GM19395 (cell line): ENCODE data around the gene SMDT1.
"Not testable (repeated sequence)": the region's sequence is repeated elsewhere in the genome, so short reads cannot be mapped to it uniquely, and the experiment has no call there.

Experiments
- ATAC-seq: cut with Tn5 transposase; IDR thresholded peaks from one replicate; pipeline ENCODE4 v1.9.1; 2021; ENCODE audit warnings: mild to moderate bottlenecking, moderate library complexity; ENCODE audit not compliant: unreplicated experiment

SMDT1 gene

GRCh38 chr22:42108848-42109247 lies 29.3 kb downstream of the SMDT1 start:
- no peak for ATAC-seq

DNA sequence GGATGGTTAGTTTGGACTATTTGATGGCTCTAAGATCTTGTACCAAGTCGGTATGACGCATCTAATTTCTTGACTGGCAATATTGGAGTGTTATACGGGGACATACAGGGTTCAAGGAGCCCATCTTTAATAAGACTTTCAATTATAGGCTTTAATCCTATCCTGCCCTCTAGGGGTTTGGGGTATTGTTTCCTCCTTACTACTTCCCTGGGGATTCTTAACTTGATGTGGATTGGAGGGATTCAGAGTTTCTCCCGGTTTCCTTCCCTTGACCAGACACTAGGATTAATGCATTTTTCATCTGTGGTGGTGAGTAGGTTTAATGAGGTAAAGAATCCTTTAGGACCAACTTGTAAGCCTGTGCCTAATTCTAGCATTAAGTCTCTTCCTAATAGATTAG lies 32.3 kb downstream of the SMDT1 start:
- no peak for ATAC-seq

- not testable (repeated sequence) for ATAC-seq
Measured at GRCh38 chr22:42112793-42113192, 33.3 kb downstream of the SMDT1 start.

DNA sequence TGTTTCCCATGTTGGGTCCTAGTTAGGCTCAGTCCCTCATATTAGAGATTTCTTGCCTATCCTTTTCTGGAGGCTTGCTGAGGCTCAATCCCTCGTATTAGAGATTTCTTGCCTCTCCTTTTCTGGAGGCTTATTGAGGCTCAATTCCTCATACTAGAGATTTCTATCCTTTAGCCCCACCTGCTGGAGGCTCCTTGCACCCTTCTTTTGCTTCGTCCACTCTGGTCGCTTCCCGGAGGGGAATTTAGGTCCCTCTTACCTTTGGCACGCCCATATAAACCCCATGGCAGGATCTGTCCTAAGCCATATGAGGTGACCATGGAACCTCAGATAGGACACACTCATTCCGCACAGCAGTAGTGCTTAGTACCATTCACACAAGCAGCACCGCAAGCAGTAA lies 35.2 kb downstream of the SMDT1 start:
- ATAC-seq, result no peak

- not testable (repeated sequence) for ATAC-seq
Measured at GRCh38 chr22:42115420-42115830, 35.9 kb downstream of the SMDT1 start.

- no peak for ATAC-seq
Measured at GRCh38 chr22:42116848-42117424, 37.4 kb downstream of the SMDT1 start.

GRCh38 chr22:42120231-42121021 lies 40.9 kb downstream of the SMDT1 start:
- ATAC-seq, result not testable (repeated sequence)

DNA sequence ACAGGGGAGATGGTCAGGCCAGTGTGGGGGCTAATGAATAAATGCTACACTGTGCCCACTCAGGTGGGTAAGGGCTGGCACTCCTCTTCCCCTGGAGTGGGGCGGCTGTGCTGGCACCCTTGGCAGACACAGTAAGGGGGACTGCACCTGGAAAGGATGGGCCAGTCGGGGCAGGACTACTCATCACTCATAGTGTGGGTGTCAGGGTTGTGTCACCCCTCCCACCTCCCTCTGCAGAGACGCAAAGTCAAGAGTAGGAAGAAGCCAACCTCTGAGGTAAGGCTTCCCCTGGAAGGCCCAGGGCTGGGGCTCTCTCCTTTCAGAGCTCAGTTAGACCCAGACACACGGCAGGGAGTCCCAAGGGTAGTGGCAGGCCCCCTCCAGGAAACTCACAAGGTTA lies 44.0 kb downstream of the SMDT1 start:
- not testable (repeated sequence) for ATAC-seq

DNA sequence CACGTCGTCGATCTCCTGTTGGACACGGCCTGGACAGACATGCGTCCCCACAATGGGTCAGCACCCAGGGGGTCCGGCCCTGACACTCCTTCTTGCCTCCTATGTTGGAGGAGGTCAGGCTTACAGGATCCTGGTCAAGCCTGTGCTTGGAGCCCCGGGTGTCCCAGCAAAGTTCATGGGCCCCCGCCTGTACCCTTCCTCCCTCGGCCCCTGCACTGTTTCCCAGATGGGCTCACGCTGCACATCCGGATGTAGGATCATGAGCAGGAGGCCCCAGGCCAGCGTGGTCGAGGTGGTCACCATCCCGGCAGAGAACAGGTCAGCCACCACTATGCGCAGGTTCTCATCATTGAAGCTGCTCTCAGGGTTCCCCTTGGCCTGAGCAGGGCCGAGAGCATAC lies 48.1 kb downstream of the SMDT1 start:
- ATAC-seq, result no peak

GRCh38 chr22:42128007-42128406 lies 48.5 kb downstream of the SMDT1 start:
- not testable (repeated sequence) for ATAC-seq

DNA sequence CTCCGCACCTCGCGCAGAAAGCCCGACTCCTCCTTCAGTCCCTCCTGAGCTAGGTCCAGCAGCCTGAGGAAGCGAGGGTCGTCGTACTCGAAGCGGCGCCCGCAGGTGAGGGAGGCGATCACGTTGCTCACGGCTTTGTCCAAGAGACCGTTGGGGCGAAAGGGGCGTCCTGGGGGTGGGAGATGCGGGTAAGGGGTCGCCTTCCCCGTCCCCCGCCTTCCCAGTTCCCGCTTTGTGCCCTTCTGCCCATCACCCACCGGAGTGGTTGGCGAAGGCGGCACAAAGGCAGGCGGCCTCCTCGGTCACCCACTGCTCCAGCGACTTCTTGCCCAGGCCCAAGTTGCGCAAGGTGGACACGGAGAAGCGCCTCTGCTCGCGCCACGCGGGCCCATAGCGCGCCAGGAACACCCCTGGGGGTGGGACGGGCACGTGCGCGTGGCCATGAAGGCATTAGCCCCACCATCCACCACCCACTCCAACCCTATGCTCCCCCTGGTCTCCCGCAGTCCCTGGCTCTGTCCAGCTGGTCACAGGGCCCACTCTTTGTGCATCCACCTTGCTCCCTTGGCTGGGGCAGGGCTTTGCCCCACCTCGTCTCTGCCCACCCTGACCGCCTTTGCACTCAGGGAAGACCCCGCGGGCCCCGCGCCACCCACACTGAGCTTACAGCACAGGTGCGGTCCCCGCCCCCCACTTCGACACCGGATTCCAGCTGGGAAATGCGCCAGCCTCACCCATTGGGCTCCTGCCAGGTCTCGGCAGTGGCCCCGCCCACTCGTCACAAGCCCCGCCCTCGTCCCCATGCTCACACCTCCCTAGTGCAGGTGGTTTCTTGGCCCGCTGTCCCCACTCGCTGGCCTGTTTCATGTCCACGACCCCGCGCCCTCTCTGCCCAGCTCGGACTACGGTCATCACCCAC lies 49.5 kb downstream of the SMDT1 start:
- ATAC-seq, result not testable (repeated sequence)

GRCh38 chr22:42130182-42130581 lies 50.7 kb downstream of the SMDT1 start:
- ATAC-seq, result not testable (repeated sequence)

DNA sequence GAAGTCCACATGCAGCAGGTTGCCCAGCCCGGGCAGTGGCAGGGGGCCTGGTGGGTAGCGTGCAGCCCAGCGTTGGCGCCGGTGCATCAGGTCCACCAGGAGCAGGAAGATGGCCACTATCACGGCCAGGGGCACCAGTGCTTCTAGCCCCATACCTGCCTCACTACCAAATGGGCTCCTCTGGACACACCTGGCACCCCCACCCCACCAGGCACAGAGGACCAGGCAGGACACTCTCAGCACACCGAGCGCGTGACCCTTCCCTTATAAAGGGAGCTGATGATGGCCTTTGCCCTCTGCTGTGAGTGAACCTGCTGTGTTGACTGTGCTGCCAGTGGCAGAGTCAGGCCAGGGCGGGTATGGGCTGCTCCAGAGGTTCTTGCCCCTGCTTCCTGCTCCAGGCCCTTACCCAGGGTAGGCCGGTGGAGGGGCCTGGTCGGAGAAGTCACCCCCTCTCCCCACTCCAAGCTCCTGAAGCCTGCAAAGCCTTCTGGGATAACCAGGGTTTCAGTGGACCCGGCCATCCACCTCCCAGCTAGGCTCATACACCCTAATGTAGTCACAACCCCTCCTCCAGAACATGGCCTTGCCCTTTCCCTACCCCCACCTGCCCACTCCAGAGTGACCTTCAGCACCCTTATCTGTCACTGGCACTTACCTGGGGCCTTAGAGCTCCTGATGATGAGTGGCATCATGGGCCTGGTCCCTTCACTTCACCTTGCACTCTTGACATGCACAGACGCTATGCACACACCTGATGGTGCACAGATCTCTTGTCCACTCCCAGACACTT lies 51.3 kb downstream of the SMDT1 start, which contains the start of gene CYP2D6:
Gene CYP2D6 (minus strand): TSS at position 172 of the 793 bp plus-strand sequence. CDS start 19 bp downstream, at position 153.
- not testable (repeated sequence) for ATAC-seq

- no peak for ATAC-seq
Measured at GRCh38 chr22:42131562-42131961, 52.1 kb downstream of the SMDT1 start.

- ATAC-seq, result no peak
Measured at GRCh38 chr22:42132457-42132856, 53.0 kb downstream of the SMDT1 start.
